Mucosa of descending colon (tissue), 3 donors: Measurements from ENCODE around the gene SH3BP2. TPM values are rescaled to one million over a fixed set of nuclear protein-coding genes. Genes with fewer than 3 reads are reported as not detected.
A peak's percentile ranks its signal among the peaks of the same experiment; 100 is the strongest.

Experiments used
- ATAC-seq: fragments of 200-7000 bp; cut with Tn5 transposase; one replicate; pipeline ENCODE4 v1.9.1; 2020; ENCODE audit warnings: mild to moderate bottlenecking, moderate library complexity
- DNase-seq, 3 donors: peaks; one replicate each; pipeline ENCODE4 v3.0.0-alpha.2; 2020
- H3K36me3 ChIP-seq: fragments of 200-600 bp; one replicate; pipeline ENCODE4 v1.8.0; 2021; ENCODE audit warnings: low read depth, mild to moderate bottlenecking
- H3K4me1 ChIP-seq: fragments of 200-600 bp; one replicate; pipeline ENCODE4 v1.8.0; 2021; ENCODE audit warnings: low read depth, mild to moderate bottlenecking
- H3K4me3 ChIP-seq: fragments of 200-600 bp; one replicate; pipeline ENCODE4 v1.8.0; 2021; ENCODE audit warnings: mild to moderate bottlenecking
- H3K9me3 ChIP-seq: fragments of 200-600 bp; one replicate; pipeline ENCODE4 v1.8.0; 2021; ENCODE audit warnings: mild to moderate bottlenecking
- intact Hi-C, 2 donors: fragments of 100-400 bp; cut with DNase I in 1 of 2; cut with micrococcal nuclease in 1 of 2; formaldehyde crosslinking; loops; one replicate each; pipeline versions ENCODE4 v1.11.0 to v1.11.1; 2022; cut with DNase I, micrococcal nuclease
- total RNA-seq, 3 donors: library from RNA; stranded (reverse); fragmentation: NEBNext Ultra II Directional in 2 of 3; extraction: Animal tissue kit (Norgen Biotek cat#: 25700) in 2 of 3; gene quantifications; one replicate each; pipeline versions ENCODE4 v1.2.1 to v1.2.4, GENCODE V29; 2021 to 2023
- TF ChIP-seq, protein P1 (sequence below): fragments of 200-600 bp; IDR thresholded peaks from one replicate; pipeline ENCODE4 v1.8.0; 2022; ENCODE audit warnings: antibody characterized with exemption, mild to moderate bottlenecking
- donor health status: DM: no; HTN: no; CAD: no; lungs with moderate emphysema.
- donor health status: DM: no; HTN: no; CAD: no.
- donor health status: DM: no; HTN: yes; CAD: no.

Gene SH3BP2
- total RNA-seq, 3 donors from 2014 or later: 48.1 to 75.3 (median 73.0) TPM

DNA sequence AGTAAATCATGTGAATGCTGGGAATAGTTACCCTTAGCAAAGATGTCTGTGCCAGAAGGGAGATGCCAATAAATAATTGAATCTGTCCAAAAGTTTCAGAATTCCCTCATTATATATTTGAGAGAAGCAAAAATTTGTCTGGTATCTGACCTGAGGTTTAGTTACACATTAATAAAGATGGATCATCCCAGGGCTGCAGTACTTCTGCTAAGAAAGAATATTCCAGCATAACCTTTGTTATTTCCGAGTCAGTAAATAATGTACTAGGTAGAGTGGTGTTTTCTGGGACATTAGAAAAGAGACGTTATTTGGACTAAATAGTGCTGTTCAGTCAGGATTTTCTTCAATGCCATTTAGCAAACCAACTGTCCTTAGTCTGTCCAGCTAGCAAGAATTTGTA is 77.2 kb downstream of the SH3BP2 start:
- no peak overlapping the region for H3K4me3 ChIP-seq
- ATAC-seq: no peak
- intact Hi-C loops: no loop called here
- H3K4me1 ChIP-seq: peaks cover 72% of the 10 kb centered on the region
- no peaks in the 10 kb centered on the region for H3K9me3 ChIP-seq
- no peak for DNase-seq
- TF ChIP-seq, protein P1, sequence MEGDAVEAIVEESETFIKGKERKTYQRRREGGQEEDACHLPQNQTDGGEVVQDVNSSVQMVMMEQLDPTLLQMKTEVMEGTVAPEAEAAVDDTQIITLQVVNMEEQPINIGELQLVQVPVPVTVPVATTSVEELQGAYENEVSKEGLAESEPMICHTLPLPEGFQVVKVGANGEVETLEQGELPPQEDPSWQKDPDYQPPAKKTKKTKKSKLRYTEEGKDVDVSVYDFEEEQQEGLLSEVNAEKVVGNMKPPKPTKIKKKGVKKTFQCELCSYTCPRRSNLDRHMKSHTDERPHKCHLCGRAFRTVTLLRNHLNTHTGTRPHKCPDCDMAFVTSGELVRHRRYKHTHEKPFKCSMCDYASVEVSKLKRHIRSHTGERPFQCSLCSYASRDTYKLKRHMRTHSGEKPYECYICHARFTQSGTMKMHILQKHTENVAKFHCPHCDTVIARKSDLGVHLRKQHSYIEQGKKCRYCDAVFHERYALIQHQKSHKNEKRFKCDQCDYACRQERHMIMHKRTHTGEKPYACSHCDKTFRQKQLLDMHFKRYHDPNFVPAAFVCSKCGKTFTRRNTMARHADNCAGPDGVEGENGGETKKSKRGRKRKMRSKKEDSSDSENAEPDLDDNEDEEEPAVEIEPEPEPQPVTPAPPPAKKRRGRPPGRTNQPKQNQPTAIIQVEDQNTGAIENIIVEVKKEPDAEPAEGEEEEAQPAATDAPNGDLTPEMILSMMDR: no peak
- no peaks in the 10 kb centered on the region for H3K36me3 ChIP-seq

DNA sequence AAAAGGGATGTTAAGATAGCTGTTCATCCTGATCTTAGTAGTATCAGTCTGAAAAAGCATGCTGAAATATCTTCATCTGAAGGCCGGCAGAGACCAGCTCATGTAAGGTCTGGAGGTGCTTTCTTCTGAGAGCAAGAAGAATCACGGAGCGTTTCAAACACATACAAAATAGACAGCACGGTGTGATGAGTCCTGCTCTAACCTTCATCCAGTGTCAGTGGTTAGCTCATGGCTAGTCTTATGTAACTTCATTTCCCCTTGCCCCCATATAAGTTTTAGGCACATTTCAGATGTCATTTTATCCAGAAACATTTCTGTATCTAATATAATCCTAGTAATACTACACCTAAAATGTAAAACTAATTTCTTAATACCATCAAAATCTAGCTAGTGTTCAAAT is 78.6 kb downstream of the SH3BP2 start:
- TF ChIP-seq, protein P1: no peak
- peaks cover 69% of the 10 kb centered on the region for H3K4me1 ChIP-seq
- intact Hi-C loops: no loop called here

DNA sequence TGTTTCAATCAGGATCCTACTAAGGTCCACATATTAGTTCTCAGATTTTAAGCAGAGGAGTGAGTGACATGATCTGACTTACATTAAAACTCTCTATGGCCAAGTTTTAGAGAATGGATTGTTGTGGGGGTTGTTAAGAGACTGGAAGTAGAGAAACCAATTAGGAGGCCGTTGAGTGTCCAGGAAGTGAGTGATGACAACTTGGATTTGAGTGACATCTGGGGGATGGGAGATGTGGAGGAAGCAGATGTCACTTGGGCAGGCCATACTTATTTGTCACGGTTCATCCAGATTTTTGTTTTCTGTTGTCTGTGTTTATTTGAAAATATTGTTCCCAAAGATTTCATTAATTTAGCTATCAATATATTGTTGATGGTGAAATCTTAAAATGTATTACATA is 79.0 kb downstream of the SH3BP2 start:
- H3K9me3 ChIP-seq: no peaks in the 10 kb centered on the region
- peaks cover 65% of the 10 kb centered on the region for H3K4me1 ChIP-seq
- intact Hi-C loops: no loop called here
- DNase-seq: no peak
- no peaks in the 10 kb centered on the region for H3K36me3 ChIP-seq
- no peak for ATAC-seq
- TF ChIP-seq, protein P1: no peak
- no peak overlapping the region for H3K4me3 ChIP-seq

More for the DNA sequence above, 78.6 kb downstream of the SH3BP2 start:
- Histone ChIP-seq H3K9me3 (no peaks in the 10 kb centered on the region), H3K36me3 (no peaks in the 10 kb centered on the region), H3K4me3 (no peak overlapping the region)
- no peak for ATAC-seq
- no peak for DNase-seq

DNA sequence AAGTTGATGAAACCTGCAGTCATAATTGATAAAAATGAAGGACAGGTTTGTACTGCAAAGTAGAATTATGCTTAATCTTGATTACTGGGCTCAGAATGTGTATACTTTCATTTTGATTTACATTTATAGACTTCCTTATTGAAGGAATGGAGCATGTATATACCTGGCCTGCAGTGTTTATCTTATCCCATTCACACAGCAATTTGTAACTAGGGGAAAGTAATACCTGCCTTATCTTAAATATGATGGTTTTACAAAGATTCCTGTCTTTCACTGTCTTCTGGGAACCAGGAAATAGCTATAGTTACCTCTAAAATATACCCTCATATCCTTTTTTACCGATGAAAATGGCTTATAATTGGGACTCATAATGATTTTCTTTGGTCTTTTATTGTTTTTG is 80.4 kb downstream of the SH3BP2 start:
- TF ChIP-seq, protein P1: no peak
- DNase-seq: no peak
- intact Hi-C loops: no loop called here
- H3K4me3 ChIP-seq: no peak overlapping the region
- H3K36me3 ChIP-seq: no peaks in the 10 kb centered on the region
- peak; percentile 93 for ATAC-seq
- H3K4me1 ChIP-seq: peaks cover 58% of the 10 kb centered on the region
- H3K9me3 ChIP-seq: no peaks in the 10 kb centered on the region

DNA sequence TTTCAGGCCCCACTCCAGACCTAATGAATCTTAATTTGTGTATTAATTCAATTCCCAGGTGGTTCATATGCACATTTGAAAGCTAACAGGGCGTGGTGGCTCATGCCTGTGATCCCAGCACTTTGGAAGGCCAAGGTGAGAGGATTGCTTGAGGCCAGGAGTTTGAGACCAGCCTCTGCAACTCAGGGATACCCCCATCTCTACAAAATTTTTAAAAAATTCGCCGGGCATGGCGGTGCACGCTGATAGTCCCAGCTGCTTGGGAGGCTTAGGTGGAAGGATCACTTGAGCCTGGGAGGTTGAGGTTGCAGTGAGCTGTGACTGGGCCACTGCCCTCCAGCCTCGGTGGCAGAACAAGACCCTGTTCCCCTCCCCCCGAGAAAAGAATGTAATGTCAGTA is 82.0 kb downstream of the SH3BP2 start:
- H3K9me3 ChIP-seq: no peaks in the 10 kb centered on the region
- no peak for ATAC-seq
- H3K4me3 ChIP-seq: no peak overlapping the region
- DNase-seq: no peak
- TF ChIP-seq, protein P1: no peak
- no peaks in the 10 kb centered on the region for H3K36me3 ChIP-seq
- intact Hi-C loops: no loop called here
- H3K4me1 ChIP-seq: peaks cover 43% of the 10 kb centered on the region

DNA sequence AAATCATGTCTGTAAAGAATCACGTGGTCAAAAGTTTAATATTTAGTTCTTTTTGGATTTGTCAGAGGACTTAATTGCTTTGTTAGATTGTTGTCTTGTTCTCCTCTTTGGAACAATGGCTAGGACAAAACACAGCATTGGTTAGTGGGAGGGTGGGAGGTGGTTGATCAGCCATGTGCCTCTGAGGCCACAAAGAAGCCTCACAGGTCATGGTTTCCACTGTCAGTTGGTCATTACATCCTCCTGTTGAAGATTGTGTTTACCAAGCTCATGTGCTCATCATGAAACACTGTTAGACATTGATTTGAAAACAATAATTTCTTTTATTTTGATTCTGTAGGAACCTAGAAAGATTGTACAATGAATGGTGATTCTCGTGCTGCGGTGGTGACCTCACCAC is 82.7 kb downstream of the SH3BP2 start:
- H3K36me3 ChIP-seq: no peaks in the 10 kb centered on the region
- H3K4me1 ChIP-seq: peaks cover 37% of the 10 kb centered on the region
- intact Hi-C loops: no loop called here
- DNase-seq (no peak), ATAC-seq (no peak)
- TF ChIP-seq, protein P1: no peak
- H3K9me3 ChIP-seq: no peaks in the 10 kb centered on the region
- no peak overlapping the region for H3K4me3 ChIP-seq
